ENCODE measurements around the gene SLC6A19. TPM values are rescaled to one million over a fixed set of nuclear protein-coding genes. Genes with fewer than 3 reads are reported as not detected.

Gene SLC6A19
- total RNA-seq, 1 experiment from 2014 or later = not detected

- Histone ChIP-seq H3K9me3 (ENCODE audit: low read depth, low read length, poor library complexity, severe bottlenecking) (no peaks in the 10 kb centered on the region), H3K27ac (ENCODE audit: low read depth, low read length, poor library complexity, severe bottlenecking) (no peak overlapping the region), H3K4me3 (ENCODE audit: low read depth, low read length, poor library complexity, severe bottlenecking) (no peak overlapping the region), H3K4me1 (ENCODE audit: insufficient read depth, low read length, poor library complexity, severe bottlenecking) (no peaks in the 10 kb centered on the region), H3K36me3 (ENCODE audit: insufficient read depth, low read length, poor library complexity, severe bottlenecking) (no peaks in the 10 kb centered on the region), H3K27me3 (replicated peaks; ENCODE audit: insufficient read depth, low read depth, low read length, poor library complexity) (peaks cover 8% of the 10 kb centered on the region)
- BruUV-seq (replicated peaks) = no TSS peak
- intact Hi-C loops (cut with micrococcal nuclease; ENCODE audit: unreplicated experiment) = no loop called here
- CTCF ChIA-PET = no interaction called here
- DNase-seq (ENCODE audit: low spot score) = no peak
- TF ChIP-seq EZH2 (IDR thresholded peaks at IDR 0.05; ENCODE audit: borderline replicate concordance, low read depth, low read length, poor library complexity, severe bottlenecking) (no peak), CTCF (conservative IDR thresholded peaks at IDR 0.05; ENCODE audit: low read depth, low read length) (no peak)
- POLR2A ChIA-PET (ENCODE audit: low non-redundant PET) = no interaction called here
These were observed 31.4 kb downstream of the SLC6A19 start for GRCh38 chr5:1232780-1233179.

DNA sequence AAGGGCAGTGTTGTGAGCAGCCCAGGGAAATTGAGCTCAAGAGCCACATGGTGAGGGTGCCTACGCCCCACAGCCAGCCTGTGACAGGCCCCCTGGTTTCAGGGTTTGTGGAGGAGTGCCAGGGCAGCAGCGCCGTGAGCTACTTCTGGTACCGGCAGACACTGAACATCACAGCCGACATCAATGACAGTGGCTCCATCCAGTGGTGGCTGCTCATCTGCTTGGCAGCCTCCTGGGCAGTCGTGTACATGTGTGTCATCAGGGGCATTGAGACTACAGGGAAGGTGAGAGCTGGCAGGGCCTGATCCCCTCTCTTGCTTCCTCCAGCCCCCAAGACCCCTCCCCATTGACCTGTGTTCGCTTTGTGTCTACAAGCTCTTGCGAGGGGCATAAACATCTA lies 34.0 kb downstream of the SLC6A19 start:
- ChIA-PET POLR2A (ENCODE audit: low non-redundant PET) (no interaction called here), CTCF (interaction anchor here (0.6 to 1.3 kb wide), 2 partner anchors 61 to 66 kb away, joined by 3 to 5 read pairs; no protein-coding TSS in a partner anchor)
- Histone ChIP-seq H3K27ac (ENCODE audit: low read depth, low read length, poor library complexity, severe bottlenecking) (no peak overlapping the region), H3K4me1 (ENCODE audit: insufficient read depth, low read length, poor library complexity, severe bottlenecking) (no peaks in the 10 kb centered on the region), H3K27me3 (replicated peaks; ENCODE audit: insufficient read depth, low read depth, low read length, poor library complexity) (no peaks in the 10 kb centered on the region), H3K4me3 (ENCODE audit: low read depth, low read length, poor library complexity, severe bottlenecking) (no peak overlapping the region), H3K36me3 (ENCODE audit: insufficient read depth, low read length, poor library complexity, severe bottlenecking) (no peaks in the 10 kb centered on the region), H3K9me3 (ENCODE audit: low read depth, low read length, poor library complexity, severe bottlenecking) (no peaks in the 10 kb centered on the region)
- DNase-seq (ENCODE audit: low spot score) = peak; percentile 16
- TF ChIP-seq EZH2 (IDR thresholded peaks at IDR 0.05; ENCODE audit: borderline replicate concordance, low read depth, low read length, poor library complexity, severe bottlenecking) = no peak
- TF ChIP-seq CTCF (conservative IDR thresholded peaks at IDR 0.05; ENCODE audit: low read depth, low read length) = 0 out of 2 replicates have a peak, but pooled peaks have one; percentile 36
- intact Hi-C loops (cut with micrococcal nuclease; ENCODE audit: unreplicated experiment) = no loop called here
- no TSS peak for BruUV-seq (replicated peaks)

- TF ChIP-seq CTCF (conservative IDR thresholded peaks at IDR 0.05; ENCODE audit: low read depth, low read length) (no peak), EZH2 (IDR thresholded peaks at IDR 0.05; ENCODE audit: borderline replicate concordance, low read depth, low read length, poor library complexity, severe bottlenecking) (no peak)
- Histone ChIP-seq H3K36me3 (ENCODE audit: insufficient read depth, low read length, poor library complexity, severe bottlenecking) (no peaks in the 10 kb centered on the region), H3K27me3 (replicated peaks; ENCODE audit: insufficient read depth, low read depth, low read length, poor library complexity) (peaks cover 4% of the 10 kb centered on the region), H3K4me1 (ENCODE audit: insufficient read depth, low read length, poor library complexity, severe bottlenecking) (no peaks in the 10 kb centered on the region), H3K27ac (ENCODE audit: low read depth, low read length, poor library complexity, severe bottlenecking) (no peak overlapping the region), H3K9me3 (ENCODE audit: low read depth, low read length, poor library complexity, severe bottlenecking) (no peaks in the 10 kb centered on the region), H3K4me3 (ENCODE audit: low read depth, low read length, poor library complexity, severe bottlenecking) (no peak overlapping the region)
- no TSS peak for BruUV-seq (replicated peaks)
- DNase-seq (ENCODE audit: low spot score) = no peak
- ChIA-PET CTCF (interaction anchor here (1.3 kb wide), 1 partner anchor 62 kb away, joined by 5 read pairs; no protein-coding TSS in a partner anchor), POLR2A (ENCODE audit: low non-redundant PET) (no interaction called here)
- intact Hi-C loops (cut with micrococcal nuclease; ENCODE audit: unreplicated experiment) = no loop called here
These were observed 34.4 kb downstream of the SLC6A19 start for GRCh38 chr5:1235838-1236237.

Data from A673 (cell line).